DND-41 (cell line): ENCODE data around the gene PCGF2.

Experiments
- ATAC-seq: fragments of 200-7000 bp; cut with Tn5 transposase; 3 replicates; pipeline ENCODE4 v1.9.1; 2021; ENCODE audit warnings: low read depth; ENCODE audit not compliant: insufficient read depth
- DNase-seq: peaks from one replicate; pipeline ENCODE4 v3.0.0-alpha.2; 2020
- H2AFZ ChIP-seq: 2 replicates; pipeline ENCODE4 v1.6.0; 2012; ENCODE audit warnings: low read depth, low read length
- H3K27ac ChIP-seq: 2 replicates; pipeline ENCODE4 v1.5.1; 2012; ENCODE audit warnings: low read length, inconsistent platforms
- H3K27me3 ChIP-seq: fragments of 200-600 bp; sonication (generic); 2 replicates; pipeline ENCODE4 v1.6.0; 2012; ENCODE audit warnings: low read length, mild to moderate bottlenecking, inconsistent platforms; ENCODE audit not compliant: insufficient read depth, poor library complexity
- H3K36me3 ChIP-seq: 2 replicates; pipeline ENCODE4 v1.5.1; 2012; ENCODE audit warnings: low read length, inconsistent platforms; ENCODE audit not compliant: insufficient read depth
- H3K4me1 ChIP-seq: 2 replicates; pipeline ENCODE4 v1.5.1; 2012; ENCODE audit warnings: mild to moderate bottlenecking, low read length; ENCODE audit not compliant: insufficient read depth
- H3K4me2 ChIP-seq: 2 replicates; pipeline ENCODE4 v1.6.0; 2012; ENCODE audit warnings: mild to moderate bottlenecking, moderate library complexity, low read length, inconsistent platforms; ENCODE audit not compliant: insufficient read depth
- H3K4me3 ChIP-seq, 2 experiments: fragments of 200-600 bp in 1 of 2; shearing (Covaris generic) in 1 of 2; 2 replicates each; pipeline ENCODE4 v1.5.1; 2012 to 2016; ENCODE audit warnings: inconsistent platforms in 2 of 2, low read length in 2 of 2, mild to moderate bottlenecking in 2 of 2, low read depth in 1 of 2, moderate library complexity in 1 of 2
- H3K79me2 ChIP-seq: 2 replicates; pipeline ENCODE4 v1.6.0; 2012; ENCODE audit warnings: low read length, inconsistent platforms; ENCODE audit not compliant: insufficient read depth
- H3K9ac ChIP-seq: 2 replicates; pipeline ENCODE4 v1.6.0; 2012; ENCODE audit warnings: low read depth, mild to moderate bottlenecking, inconsistent platforms, low read length, moderate library complexity
- H3K9me3 ChIP-seq: 2 replicates; pipeline ENCODE4 v1.5.1; 2012; ENCODE audit warnings: low read length, moderate library complexity, mild to moderate bottlenecking, inconsistent platforms; ENCODE audit not compliant: insufficient read depth, severe bottlenecking
- H4K20me1 ChIP-seq: 2 replicates; pipeline ENCODE4 v1.6.0; 2012; ENCODE audit warnings: low read length; ENCODE audit not compliant: insufficient read depth
- EZH2 ChIP-seq: IDR thresholded peaks from 3 replicates; pipeline ENCODE4 v1.6.1; 2012; ENCODE audit warnings: borderline replicate concordance, low read depth, mild to moderate bottlenecking, moderate library complexity, low read length, inconsistent platforms; ENCODE audit not compliant: severe bottlenecking
- TF ChIP-seq, protein P1 (sequence below): IDR thresholded peaks from 2 replicates; pipeline ENCODE4 v1.5.1; 2012; ENCODE audit warnings: borderline replicate concordance, low read length, moderate library complexity, mild to moderate bottlenecking; ENCODE audit not compliant: poor library complexity, severe bottlenecking; ENCODE audit errors: extremely low read depth

The PCGF2 gene

DNA sequence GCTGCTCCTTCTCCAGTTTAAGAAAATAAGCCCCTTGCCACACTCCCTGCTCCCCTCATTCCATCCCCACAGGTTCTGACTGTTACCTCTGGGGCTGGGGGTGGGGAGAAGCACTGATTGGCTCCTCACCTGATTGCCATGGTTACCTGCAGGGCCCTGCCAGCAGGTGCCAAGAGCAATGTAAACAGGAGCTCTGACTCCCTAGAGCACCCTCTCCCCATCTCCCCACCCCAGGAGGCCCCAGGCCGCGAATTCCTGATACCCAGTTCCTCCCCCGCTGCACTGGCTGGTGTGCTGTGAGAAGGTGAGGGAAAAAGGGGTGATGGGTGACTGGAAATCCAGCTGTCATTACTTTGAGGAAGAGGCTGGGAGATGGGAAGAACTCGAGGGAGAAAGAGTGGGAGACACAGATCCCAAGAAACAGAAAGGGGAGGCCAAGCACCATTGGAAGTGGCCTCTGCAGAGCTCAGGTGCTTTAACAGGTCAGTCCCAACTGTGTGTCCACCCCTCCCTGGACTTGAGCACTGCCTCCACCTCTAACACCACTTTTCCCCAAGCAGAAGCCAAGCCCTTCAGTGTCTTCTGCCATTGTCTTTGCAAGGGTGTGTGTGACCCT, 4.5 kb downstream of the PCGF2 start:
- ATAC-seq: no peak
- DNase-seq: no peak

DNA sequence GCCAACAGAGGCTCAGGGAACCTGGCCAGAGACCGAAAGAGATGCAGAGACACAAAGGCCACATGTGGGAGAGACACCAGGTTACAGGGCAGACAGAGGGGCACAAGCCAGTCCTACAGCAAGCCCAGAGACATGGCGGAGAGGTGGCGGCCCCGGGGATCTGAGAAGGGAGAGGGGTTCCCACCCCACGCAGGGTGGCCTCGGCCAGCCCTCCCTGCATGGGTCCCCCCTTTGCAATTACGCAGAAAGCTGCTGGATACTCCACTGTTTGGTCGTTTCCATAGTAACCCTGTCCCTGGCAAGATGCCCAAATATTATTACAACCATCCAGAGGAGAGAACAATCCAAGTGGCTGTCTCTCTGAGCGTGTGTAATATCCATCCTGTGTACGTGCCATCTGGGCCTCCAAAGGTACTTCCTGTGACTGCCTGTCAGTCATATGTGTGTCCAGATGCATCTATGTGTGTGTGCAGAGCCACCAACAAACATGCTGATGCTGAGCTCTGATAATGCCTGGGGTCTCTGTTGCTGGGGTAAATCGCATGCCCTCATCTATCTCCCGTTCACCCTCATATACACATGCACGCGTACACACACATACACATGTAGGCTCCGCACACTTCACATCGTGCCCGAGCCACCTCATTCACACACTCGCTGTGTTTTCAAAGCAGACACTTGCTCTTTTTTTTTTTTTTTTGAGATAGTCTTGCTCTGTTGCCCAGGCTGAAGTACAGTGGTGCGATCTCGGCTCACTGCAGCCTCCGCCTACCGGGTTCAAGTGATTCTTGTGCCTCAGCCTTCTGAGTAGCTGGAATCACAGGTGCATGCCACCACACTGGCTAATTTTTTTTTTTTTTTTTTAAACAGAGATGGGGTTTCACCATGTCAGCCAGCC, 5.5 kb downstream of the PCGF2 start:
- Histone ChIP-seq H3K36me3 (peaks cover 28% of the 10 kb centered on the region), H4K20me1 (peaks cover 55% of the 10 kb centered on the region; the same call in 1 of the 2 replicates), H3K27me3 (no peaks in the 10 kb centered on the region), H3K9ac (no peak overlapping the region), H3K4me2 (no peak overlapping the region), H2AFZ (no peak overlapping the region), H3K79me2 (peaks cover 72% of the 10 kb centered on the region), H3K27ac (no peak overlapping the region), H3K4me1 (peaks cover 28% of the 10 kb centered on the region), H3K4me3 (no peak overlapping the region), H3K9me3 (no peaks in the 10 kb centered on the region)
- TF ChIP-seq, protein P1, sequence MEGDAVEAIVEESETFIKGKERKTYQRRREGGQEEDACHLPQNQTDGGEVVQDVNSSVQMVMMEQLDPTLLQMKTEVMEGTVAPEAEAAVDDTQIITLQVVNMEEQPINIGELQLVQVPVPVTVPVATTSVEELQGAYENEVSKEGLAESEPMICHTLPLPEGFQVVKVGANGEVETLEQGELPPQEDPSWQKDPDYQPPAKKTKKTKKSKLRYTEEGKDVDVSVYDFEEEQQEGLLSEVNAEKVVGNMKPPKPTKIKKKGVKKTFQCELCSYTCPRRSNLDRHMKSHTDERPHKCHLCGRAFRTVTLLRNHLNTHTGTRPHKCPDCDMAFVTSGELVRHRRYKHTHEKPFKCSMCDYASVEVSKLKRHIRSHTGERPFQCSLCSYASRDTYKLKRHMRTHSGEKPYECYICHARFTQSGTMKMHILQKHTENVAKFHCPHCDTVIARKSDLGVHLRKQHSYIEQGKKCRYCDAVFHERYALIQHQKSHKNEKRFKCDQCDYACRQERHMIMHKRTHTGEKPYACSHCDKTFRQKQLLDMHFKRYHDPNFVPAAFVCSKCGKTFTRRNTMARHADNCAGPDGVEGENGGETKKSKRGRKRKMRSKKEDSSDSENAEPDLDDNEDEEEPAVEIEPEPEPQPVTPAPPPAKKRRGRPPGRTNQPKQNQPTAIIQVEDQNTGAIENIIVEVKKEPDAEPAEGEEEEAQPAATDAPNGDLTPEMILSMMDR: no peak
- TF ChIP-seq EZH2: no peak
- ATAC-seq (peak; percentile 39; the same call in 2 of the 3 replicates), DNase-seq (no peak)

More for the DNA sequence above, 4.5 kb downstream of the PCGF2 start:
- Histone ChIP-seq H3K27me3 (no peaks in the 10 kb centered on the region), H3K4me1 (peaks cover 33% of the 10 kb centered on the region), H2AFZ (no peak overlapping the region), H3K27ac (no peak overlapping the region), H3K4me2 (no peak overlapping the region), H3K9ac (no peak overlapping the region), H3K36me3 (peaks cover 20% of the 10 kb centered on the region), H3K79me2 (peaks cover 78% of the 10 kb centered on the region), H3K4me3 (no peak overlapping the region), H3K9me3 (no peaks in the 10 kb centered on the region), H4K20me1 (peaks cover 55% of the 10 kb centered on the region; the same call in 1 of the 2 replicates)
- no peak for TF ChIP-seq EZH2
- TF ChIP-seq, protein P1: no peak

DNA sequence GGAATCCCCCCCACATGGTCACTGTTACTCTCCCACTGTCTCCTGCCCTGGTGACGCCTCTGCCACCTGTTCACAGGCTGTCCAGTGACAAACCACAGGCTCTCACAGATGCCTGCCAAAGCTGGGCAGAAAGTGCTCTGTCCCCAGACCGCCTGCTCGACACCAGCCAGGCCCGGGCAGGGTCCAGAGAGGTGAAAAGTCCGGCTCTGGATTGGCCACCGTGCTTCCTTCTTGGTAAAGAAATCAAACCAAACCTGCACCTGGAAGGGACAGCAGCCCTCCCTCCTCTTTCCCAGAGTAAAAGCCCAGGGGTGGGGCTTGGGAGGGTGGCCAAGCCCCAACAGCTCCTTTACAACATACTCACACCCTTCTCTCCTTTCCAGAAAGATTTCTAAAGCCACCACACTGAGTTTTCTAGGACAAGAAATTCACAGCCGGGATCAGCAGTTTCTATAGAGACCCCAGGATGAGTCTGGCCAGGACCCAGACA, 6.2 kb downstream of the PCGF2 start:
- Histone ChIP-seq H3K27me3 (no peaks in the 10 kb centered on the region), H3K27ac (no peak overlapping the region), H3K4me3 (no peak overlapping the region), H3K9ac (no peak overlapping the region), H3K9me3 (no peaks in the 10 kb centered on the region), H4K20me1 (peaks cover 55% of the 10 kb centered on the region; the same call in 1 of the 2 replicates), H3K79me2 (peaks cover 65% of the 10 kb centered on the region), H2AFZ (no peak overlapping the region), H3K4me1 (peaks cover 25% of the 10 kb centered on the region), H3K4me2 (no peak overlapping the region), H3K36me3 (peaks cover 33% of the 10 kb centered on the region)
- no peak for ATAC-seq
- no peak for DNase-seq
- TF ChIP-seq EZH2: no peak
- TF ChIP-seq, protein P1: no peak
